G401.6 (cell line): ENCODE measurements around the gene S1PR3.

Experiments
- FAIRE-seq: peaks from 2 replicates; lab custom pipeline; 2012; peaks lifted over from hg19 to GRCh38; lab: Jason Lieb, UNC

S1PR3 gene

GRCh38 chr9:88969646-88970373 is 21.5 kb upstream of the S1PR3 start:
- FAIRE-seq, result no peak

GRCh38 chr9:88971131-88971960 is 19.9 kb upstream of the S1PR3 start:
- no peak for FAIRE-seq

- FAIRE-seq, result no peak
Observed at GRCh38 chr9:88972401-88972800, 18.9 kb upstream of the S1PR3 start.

GRCh38 chr9:88973281-88974045 is 17.8 kb upstream of the S1PR3 start:
- FAIRE-seq, result no peak

- no peak for FAIRE-seq
Observed at GRCh38 chr9:88974641-88975040, 16.6 kb upstream of the S1PR3 start.

- FAIRE-seq, result no peak
Observed at GRCh38 chr9:88975966-88976889, 15.0 kb upstream of the S1PR3 start.

GRCh38 chr9:88976890-88977257 is 14.4 kb upstream of the S1PR3 start:
- FAIRE-seq, result no peak

GRCh38 chr9:88978034-88978433 is 13.2 kb upstream of the S1PR3 start:
- FAIRE-seq, result no peak

GRCh38 chr9:88979021-88979420 is 12.2 kb upstream of the S1PR3 start:
- FAIRE-seq, result no peak

- no peak for FAIRE-seq
Observed at GRCh38 chr9:88979791-88980190, 11.5 kb upstream of the S1PR3 start.

- no peak for FAIRE-seq
Observed at GRCh38 chr9:88980740-88981203, 10.5 kb upstream of the S1PR3 start.

GRCh38 chr9:88983865-88984542 is 7.3 kb upstream of the S1PR3 start:
- no peak for FAIRE-seq

- FAIRE-seq, result no peak
Observed at GRCh38 chr9:88984543-88984883, 6.8 kb upstream of the S1PR3 start.

GRCh38 chr9:88985616-88986015 is 5.7 kb upstream of the S1PR3 start:
- FAIRE-seq, result no peak

GRCh38 chr9:88986776-88987175 is 4.5 kb upstream of the S1PR3 start:
- no peak for FAIRE-seq

GRCh38 chr9:88987661-88988060 is 3.6 kb upstream of the S1PR3 start:
- FAIRE-seq, result no peak

- FAIRE-seq, result no peak
Observed at GRCh38 chr9:88988796-88989641, 2.2 kb upstream of the S1PR3 start.

- FAIRE-seq, result no peak
Observed at GRCh38 chr9:88990041-88990728, 1.1 kb upstream of the S1PR3 start.

- FAIRE-seq, result no peak
Observed at GRCh38 chr9:88990729-88991065, 571 bp upstream of the S1PR3 start.

GRCh38 chr9:88992556-88992955 is 1.3 kb downstream of the S1PR3 start:
- no peak for FAIRE-seq
